ENCODE results near the gene CLDN24. TPM values are rescaled to one million over a fixed set of nuclear protein-coding genes. Genes with fewer than 3 reads are reported as not detected.

Gene CLDN24
- total RNA-seq, 1 experiment from 2014 or later: not detected

DNA sequence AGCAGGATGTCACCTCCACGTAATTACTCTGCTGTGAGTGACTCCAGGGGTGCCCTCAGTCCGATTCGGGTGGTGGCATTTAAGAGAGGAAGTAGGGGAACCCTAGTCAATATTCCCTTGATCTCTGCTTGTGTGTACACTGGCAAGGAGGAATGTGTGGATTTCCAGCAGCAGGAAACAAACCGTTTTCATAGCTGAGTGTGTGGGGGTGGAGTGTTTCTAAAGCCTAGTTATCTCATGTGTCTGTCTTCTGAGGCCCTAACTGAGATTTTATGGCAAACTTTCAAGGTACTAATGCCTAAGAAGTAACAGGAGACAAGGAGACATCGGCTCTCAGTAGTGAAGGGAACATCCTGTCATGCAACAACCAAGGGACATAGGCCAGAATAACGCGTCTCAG is 6.6 kb upstream of the CLDN24 start:
- no peak overlapping the region for H3K4me3 Mint-ChIP-seq
- H3K27me3 Mint-ChIP-seq (ENCODE audit: low read depth): no peaks in the 10 kb centered on the region
- H3K9me3 Mint-ChIP-seq: peaks cover 29% of the 10 kb centered on the region
- ATAC-seq (no peak), DNase-seq (ENCODE audit: low spot score) (no peak)
- POLR2A ChIA-PET: no interaction called here
- H3K27ac Mint-ChIP-seq: no peak overlapping the region
- CTCF ChIA-PET: no interaction called here
- H3K4me1 Mint-ChIP-seq: no peaks in the 10 kb centered on the region
- TF ChIP-seq HMGA2 (CRISPR knock-in tag; IDR thresholded peaks at IDR 0.05) (no peak), CREB1 (CRISPR knock-in tag; IDR thresholded peaks at IDR 0.05) (no peak)
- peaks cover 22% of the 10 kb centered on the region for H3K36me3 Mint-ChIP-seq

DNA sequence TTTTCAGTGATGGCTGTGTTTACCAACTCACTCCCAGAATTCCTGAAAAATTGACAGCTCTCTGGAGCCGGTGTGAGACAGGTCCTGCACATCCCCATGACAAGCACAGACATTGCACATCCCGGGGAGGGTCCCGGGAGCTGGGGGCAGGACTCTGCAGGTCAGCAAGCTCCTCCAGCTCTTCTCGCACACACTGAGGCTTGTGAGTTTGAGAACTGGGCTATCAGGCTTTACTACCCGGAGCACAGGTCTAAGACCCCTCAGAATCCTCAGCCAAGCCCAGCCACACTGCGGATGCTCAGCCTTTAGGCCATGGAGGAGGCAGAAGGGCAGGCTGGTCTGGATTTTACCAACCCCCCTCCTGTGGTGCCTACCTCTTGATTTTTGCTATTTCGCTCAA is 5.6 kb upstream of the CLDN24 start:
- Mint-ChIP-seq H3K36me3 (peaks cover 22% of the 10 kb centered on the region), H3K9me3 (peaks cover 29% of the 10 kb centered on the region), H3K4me3 (no peak overlapping the region), H3K27ac (no peak overlapping the region), H3K27me3 (ENCODE audit: low read depth) (no peaks in the 10 kb centered on the region), H3K4me1 (no peaks in the 10 kb centered on the region)
- DNase-seq (ENCODE audit: low spot score) (no peak), ATAC-seq (no peak)
- TF ChIP-seq ATF1 (CRISPR knock-in tag; IDR thresholded peaks at IDR 0.05) (no peak), SMAD4 (CRISPR knock-in tag; IDR thresholded peaks at IDR 0.05) (no peak), SP1 (CRISPR knock-in tag; conservative IDR thresholded peaks at IDR 0.05) (no peak), MXD4 (CRISPR knock-in tag; IDR thresholded peaks at IDR 0.05; ENCODE audit: borderline replicate concordance) (no peak), ZNF671 (CRISPR knock-in tag; IDR thresholded peaks at IDR 0.05) (no peak), RELA (CRISPR knock-in tag; IDR thresholded peaks at IDR 0.05; ENCODE audit: borderline replicate concordance) (no peak), RORB (CRISPR knock-in tag; IDR thresholded peaks at IDR 0.05) (no peak), IRF2 (CRISPR knock-in tag; IDR thresholded peaks at IDR 0.05; ENCODE audit: borderline replicate concordance, low read depth) (no peak), CTCF (IDR thresholded peaks at IDR 0.05) (no peak), ZBTB43 (CRISPR knock-in tag; IDR thresholded peaks at IDR 0.05) (no peak), SMAD3 (CRISPR knock-in tag; IDR thresholded peaks at IDR 0.05; ENCODE audit: borderline replicate concordance) (no peak), ZSCAN18 (CRISPR knock-in tag; IDR thresholded peaks at IDR 0.05) (no peak), USF1 (CRISPR knock-in tag; IDR thresholded peaks at IDR 0.05) (no peak), ZNF219 (CRISPR knock-in tag; IDR thresholded peaks at IDR 0.05; ENCODE audit: borderline replicate concordance) (no peak)
- TF ChIP-seq, protein P1, sequence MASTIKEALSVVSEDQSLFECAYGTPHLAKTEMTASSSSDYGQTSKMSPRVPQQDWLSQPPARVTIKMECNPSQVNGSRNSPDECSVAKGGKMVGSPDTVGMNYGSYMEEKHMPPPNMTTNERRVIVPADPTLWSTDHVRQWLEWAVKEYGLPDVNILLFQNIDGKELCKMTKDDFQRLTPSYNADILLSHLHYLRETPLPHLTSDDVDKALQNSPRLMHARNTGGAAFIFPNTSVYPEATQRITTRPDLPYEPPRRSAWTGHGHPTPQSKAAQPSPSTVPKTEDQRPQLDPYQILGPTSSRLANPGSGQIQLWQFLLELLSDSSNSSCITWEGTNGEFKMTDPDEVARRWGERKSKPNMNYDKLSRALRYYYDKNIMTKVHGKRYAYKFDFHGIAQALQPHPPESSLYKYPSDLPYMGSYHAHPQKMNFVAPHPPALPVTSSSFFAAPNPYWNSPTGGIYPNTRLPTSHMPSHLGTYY (CRISPR knock-in tag; IDR thresholded peaks at IDR 0.05): no peak
- TF ChIP-seq, protein P2, sequence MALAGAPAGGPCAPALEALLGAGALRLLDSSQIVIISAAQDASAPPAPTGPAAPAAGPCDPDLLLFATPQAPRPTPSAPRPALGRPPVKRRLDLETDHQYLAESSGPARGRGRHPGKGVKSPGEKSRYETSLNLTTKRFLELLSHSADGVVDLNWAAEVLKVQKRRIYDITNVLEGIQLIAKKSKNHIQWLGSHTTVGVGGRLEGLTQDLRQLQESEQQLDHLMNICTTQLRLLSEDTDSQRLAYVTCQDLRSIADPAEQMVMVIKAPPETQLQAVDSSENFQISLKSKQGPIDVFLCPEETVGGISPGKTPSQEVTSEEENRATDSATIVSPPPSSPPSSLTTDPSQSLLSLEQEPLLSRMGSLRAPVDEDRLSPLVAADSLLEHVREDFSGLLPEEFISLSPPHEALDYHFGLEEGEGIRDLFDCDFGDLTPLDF (CRISPR knock-in tag; IDR thresholded peaks at IDR 0.05): no peak
- CTCF ChIA-PET: interaction anchor here (0.9 kb wide), 1 partner anchor 273 kb away, joined by 5 read pairs; no protein-coding TSS in a partner anchor
- POLR2A ChIA-PET: no interaction called here
